Ishikawa (cell line): ENCODE measurements around the gene SS18L1.

ENCODE experiments used
- CEBPB ChIP-seq: IDR thresholded peaks from 2 replicates; pipeline ENCODE4 v1.6.1; 2012
- CREB1 ChIP-seq: IDR thresholded peaks from 2 replicates; pipeline ENCODE4 v1.6.1; 2012; ENCODE audit warnings: low read depth
- EGR1 ChIP-seq: IDR thresholded peaks from 2 replicates; pipeline ENCODE4 v1.6.1; 2012
- EP300 ChIP-seq: IDR thresholded peaks from 2 replicates; pipeline ENCODE4 v1.6.1; 2012; ENCODE audit warnings: borderline replicate concordance
- FOXM1 ChIP-seq: IDR thresholded peaks from 2 replicates; pipeline ENCODE4 v1.6.1; 2012; ENCODE audit warnings: low read depth, borderline replicate concordance
- MAX ChIP-seq: IDR thresholded peaks from 2 replicates; pipeline ENCODE4 v1.6.1; 2012
- NFIC ChIP-seq: IDR thresholded peaks from 2 replicates; pipeline ENCODE4 v1.6.1; 2012
- RAD21 ChIP-seq: IDR thresholded peaks from 2 replicates; pipeline ENCODE4 v1.6.1; 2012; ENCODE audit warnings: low read depth
- REST ChIP-seq: IDR thresholded peaks from 2 replicates; pipeline ENCODE4 v1.6.1; 2012; ENCODE audit warnings: low read depth, mild to moderate bottlenecking
- TAF1 ChIP-seq: IDR thresholded peaks from 2 replicates; pipeline ENCODE4 v1.6.1; 2012; ENCODE audit warnings: low read depth, mild to moderate bottlenecking
- TCF12 ChIP-seq: IDR thresholded peaks from 2 replicates; pipeline ENCODE4 v1.6.1; 2012; ENCODE audit warnings: low read depth
- TEAD4 ChIP-seq: IDR thresholded peaks from 2 replicates; pipeline ENCODE4 v1.6.1; 2012
- YY1 ChIP-seq: IDR thresholded peaks from 2 replicates; pipeline ENCODE4 v1.6.1; 2012; ENCODE audit warnings: low read depth
- ZBTB7A ChIP-seq: IDR thresholded peaks from 2 replicates; pipeline ENCODE4 v1.6.1; 2012; ENCODE audit warnings: low read depth
- TF ChIP-seq, protein P1 (sequence below): IDR thresholded peaks from 2 replicates; pipeline ENCODE4 v1.6.1; 2012

The SS18L1 gene

GRCh38 chr20:62175711-62176110 lies 32.1 kb downstream of the SS18L1 start:
- TF ChIP-seq ZBTB7A (no peak), CREB1 (no peak), TAF1 (no peak), EGR1 (no peak), FOXM1 (no peak), NFIC (no peak), MAX (no peak)
- TF ChIP-seq, protein P1, sequence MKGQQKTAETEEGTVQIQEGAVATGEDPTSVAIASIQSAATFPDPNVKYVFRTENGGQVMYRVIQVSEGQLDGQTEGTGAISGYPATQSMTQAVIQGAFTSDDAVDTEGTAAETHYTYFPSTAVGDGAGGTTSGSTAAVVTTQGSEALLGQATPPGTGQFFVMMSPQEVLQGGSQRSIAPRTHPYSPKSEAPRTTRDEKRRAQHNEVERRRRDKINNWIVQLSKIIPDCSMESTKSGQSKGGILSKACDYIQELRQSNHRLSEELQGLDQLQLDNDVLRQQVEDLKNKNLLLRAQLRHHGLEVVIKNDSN = no peak

GRCh38 chr20:62176866-62177265 lies 33.3 kb downstream of the SS18L1 start:
- no peak for TF ChIP-seq EGR1
- no peak for TF ChIP-seq NFIC
- no peak for TF ChIP-seq EP300
- TF ChIP-seq TCF12 = no peak
- no peak for TF ChIP-seq CEBPB
- no peak for TF ChIP-seq ZBTB7A
- TF ChIP-seq, protein P1 = no peak
- TF ChIP-seq YY1 = no peak

DNA sequence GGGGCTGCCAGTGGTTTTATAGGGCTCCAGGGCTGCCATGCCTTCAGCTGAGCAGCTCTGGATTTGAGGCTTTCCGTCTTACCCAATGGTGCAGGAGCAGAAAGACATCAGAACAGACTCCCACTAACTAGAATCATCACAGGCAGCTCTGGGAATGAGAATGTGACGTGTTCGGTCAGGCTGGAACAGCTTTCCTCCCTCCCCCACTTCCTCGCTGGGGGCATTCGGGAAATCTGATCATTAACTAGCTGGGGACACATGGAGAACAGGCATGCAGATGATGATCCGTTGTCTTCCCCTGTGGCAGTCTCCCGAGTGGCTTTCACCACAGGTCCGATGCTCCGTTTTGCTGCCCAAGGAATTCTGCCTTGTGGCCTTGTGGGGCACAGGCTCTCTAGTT lies 33.7 kb downstream of the SS18L1 start:
- no peak for TF ChIP-seq EP300
- TF ChIP-seq, protein P1 = no peak
- no peak for TF ChIP-seq TEAD4
- no peak for TF ChIP-seq NFIC
- no peak for TF ChIP-seq EGR1
- no peak for TF ChIP-seq FOXM1
- no peak for TF ChIP-seq MAX
- TF ChIP-seq CEBPB = no peak

DNA sequence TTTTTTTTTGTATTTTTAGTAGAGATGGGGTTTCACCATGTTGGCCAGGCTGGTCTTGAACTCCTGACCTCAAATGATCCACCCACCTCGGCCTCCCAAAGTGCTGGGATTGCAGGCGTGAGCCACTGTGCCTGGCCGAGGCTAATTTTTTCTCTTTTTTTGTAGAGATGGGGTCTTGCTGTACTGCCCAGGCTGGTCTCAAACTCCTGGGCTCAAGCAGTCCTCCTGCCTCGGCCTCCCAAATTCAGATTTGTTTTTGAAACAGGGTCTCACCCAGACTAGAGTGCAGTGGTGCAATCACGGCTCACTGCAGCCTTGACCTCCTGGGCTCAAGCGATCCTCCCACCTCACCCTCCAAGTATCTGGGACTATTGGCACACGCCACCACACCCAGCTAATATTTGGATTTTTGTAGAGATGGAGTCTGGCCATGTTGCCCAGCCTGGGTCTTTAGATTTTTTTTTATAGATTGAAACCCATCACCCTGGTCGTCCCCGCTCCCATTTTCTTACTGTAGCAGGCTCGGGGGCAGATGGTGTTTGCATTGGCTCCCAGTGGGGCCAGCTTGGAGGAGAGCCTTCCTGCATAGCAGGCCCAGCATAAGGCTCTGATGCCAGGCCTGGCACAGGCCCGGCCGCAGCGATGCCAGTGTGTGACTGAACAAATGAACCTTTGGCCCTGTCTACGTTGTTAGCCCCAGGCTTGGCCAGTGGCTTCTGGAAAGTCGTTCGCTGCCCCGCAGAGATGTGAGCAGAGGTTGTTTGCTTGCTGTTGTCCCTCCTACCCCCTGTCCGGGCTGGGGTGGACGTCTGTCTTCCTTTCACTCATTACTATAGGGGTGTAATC lies 35.0 kb downstream of the SS18L1 start:
- TF ChIP-seq FOXM1 (no peak), EP300 (no peak), ZBTB7A (no peak), TAF1 (no peak), TCF12 (no peak), REST (no peak), NFIC (no peak), EGR1 (no peak), TEAD4 (no peak), MAX (no peak), CREB1 (no peak), RAD21 (no peak), YY1 (no peak)
- TF ChIP-seq, protein P1 = no peak

DNA sequence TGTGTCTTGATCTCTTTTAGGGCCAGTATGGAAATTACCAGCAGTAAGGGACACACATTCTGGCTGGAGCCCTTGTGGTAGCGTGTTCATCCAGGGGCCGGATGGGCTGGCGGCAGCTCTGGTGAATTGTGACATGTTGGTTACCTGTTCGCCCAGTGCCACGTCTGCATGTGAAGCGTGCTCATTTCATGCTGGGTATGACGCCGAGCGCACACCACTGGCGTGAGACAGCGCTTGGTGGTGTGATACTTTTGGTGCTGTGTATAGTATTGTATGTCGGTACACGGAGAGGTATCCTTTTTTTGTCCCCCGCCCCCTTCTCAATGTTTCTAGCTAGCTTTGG lies 35.6 kb downstream of the SS18L1 start:
- TF ChIP-seq EGR1 (no peak), FOXM1 (no peak), NFIC (no peak), YY1 (no peak), TEAD4 (no peak)
- TF ChIP-seq, protein P1 = no peak

DNA sequence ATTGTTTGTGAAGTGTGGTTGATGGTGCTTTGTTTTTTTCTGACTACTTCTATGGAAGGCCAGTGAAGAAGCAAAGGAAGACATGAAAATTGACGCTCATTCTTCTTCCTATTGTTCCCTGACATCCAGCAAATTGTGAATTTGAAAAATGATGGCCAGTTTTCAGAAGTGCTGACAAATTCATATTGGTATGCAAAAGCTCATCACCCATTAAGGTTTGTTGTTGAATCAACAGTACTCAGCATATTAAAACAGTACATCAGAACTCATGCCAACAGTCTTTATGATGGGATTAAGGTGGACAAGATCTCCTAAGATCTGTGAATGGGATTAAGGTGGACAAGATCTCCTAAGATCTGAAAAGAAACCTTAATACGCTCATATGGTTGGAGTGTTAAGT lies 38.2 kb downstream of the SS18L1 start:
- TF ChIP-seq EGR1 (no peak), ZBTB7A (no peak), TEAD4 (no peak), TCF12 (no peak), NFIC (no peak), MAX (no peak), TAF1 (no peak), YY1 (no peak), EP300 (no peak), RAD21 (no peak), REST (no peak), FOXM1 (no peak), CREB1 (no peak), CEBPB (no peak)
- TF ChIP-seq, protein P1 = no peak
